HG02642 (cell line): ENCODE data around the gene CLMP.
"Not testable (repeated sequence)": the region's sequence is repeated elsewhere in the genome, so short reads cannot be mapped to it uniquely, and the experiment has no call there.

Experiments
- ATAC-seq: cut with Tn5 transposase; IDR thresholded peaks from one replicate; pipeline ENCODE4 v1.9.1; 2021; ENCODE audit warnings: mild to moderate bottlenecking; ENCODE audit not compliant: unreplicated experiment, poor library complexity

Gene CLMP

DNA sequence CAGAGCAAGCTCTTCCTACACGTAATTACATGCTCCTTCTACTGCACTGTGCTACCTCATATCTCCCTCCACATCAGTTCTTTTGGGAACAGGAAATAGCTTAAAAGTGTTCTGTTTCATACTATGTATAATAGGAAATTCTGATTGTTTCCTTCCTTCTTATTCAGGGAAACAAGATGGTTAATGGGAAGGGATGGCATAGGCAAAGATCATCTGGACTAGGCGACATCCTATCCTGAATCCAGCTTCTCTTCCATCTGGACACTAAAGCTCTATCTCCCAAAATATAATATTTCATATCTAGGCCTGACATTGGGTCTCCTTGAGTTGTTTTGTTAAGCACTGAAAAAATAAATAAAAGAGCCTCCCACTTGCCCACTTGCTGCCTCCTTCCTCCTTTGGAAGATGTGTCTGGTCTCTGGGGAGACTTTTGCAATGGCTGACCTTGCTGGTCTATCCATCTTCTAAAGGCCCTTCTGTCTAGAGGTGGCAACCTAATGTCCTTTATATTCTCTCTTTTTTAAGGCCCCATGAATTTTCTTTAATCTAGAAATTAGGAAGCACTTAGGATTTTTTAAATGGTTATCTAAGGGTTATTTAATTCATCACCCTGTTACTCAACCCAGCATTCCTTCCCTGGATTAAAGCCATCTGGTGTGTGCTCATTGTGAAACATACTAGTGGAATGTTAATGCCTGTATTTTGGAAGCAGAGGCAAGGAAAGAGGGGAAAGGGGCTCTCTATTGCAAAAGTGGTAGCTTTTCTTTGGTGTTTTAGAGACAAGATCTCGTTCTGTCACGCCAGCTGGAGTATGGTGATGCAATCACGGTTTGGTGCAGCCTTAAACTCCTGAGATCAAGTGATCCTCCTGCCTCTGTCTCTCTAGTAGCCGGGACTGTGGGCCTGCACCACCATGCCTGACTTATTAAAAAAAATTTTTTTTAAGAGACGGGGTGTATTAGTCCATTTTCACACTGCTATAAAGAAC is 20.6 kb downstream of the CLMP start:
- ATAC-seq = no peak

DNA sequence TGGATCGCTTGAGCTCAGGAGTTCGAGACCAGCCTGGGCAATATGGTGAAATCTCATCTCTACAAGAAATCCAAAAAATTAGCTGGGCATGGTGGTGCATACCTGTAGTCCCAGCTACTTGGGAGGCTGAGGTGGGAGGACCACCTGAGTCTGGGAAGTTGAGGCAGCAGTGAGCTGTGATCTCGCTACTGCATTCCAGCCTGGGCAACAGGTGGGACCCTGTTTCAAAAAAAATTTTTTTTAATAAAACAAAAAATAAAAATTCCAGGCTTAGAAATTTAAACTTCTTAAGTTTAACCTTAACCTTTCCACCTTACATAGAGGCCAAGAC is 21.2 kb downstream of the CLMP start:
- ATAC-seq = no peak

DNA sequence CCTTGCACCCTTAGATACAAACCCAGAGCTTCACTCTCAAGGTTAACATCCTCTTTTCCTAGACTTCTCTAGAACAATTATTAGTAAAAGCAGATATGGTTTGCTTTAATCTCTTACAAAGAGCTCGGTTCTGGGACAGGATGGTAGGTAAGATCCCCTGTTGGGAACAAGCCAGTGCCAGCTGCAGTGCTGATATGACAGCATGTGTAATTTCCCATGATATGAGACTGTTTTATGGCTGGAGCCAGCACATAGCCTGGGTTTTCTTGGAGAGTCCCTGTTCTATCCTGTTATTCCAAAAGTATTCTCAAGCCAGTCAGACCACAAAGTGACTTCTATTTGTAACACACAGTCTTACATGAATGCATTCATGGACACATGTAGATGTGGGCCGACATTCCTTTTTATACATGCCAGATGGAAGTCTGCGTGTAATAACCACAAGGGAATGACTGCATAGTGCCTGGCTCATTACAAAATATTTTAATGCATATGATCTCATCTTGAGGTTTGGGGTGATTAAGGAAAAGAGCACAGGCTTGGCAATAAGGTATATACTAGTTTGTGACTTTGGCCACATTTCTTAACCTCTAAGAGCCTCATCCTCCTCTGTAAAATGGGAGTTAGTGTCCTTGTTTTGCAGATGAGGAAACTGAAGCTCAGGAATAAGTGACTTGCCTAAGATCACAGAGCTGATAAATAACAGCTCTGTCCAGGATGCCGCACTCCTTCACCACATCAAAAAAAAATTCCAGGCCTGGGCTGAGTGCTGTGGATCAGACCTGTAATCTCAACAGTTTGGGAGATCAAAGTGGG is 21.8 kb downstream of the CLMP start:
- ATAC-seq = no peak

DNA sequence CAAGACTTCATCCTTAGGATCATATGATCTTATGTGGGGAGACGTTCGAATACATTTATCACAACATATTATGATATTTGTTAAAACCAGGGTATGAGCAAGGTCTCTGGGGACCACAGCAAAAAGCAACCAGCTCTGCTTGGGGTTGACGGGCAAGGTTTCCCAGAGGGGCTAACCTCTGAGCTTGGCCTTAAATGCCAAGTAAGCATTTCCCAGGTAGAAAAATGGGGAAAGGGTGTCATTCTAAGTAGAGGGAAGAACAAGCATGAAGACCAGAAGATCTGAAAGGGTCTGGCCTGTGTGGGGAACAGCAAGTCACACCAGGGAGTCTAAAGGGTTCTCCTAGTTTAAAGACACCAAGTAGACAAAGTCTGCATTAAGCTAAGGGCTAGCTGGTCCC is 24.1 kb downstream of the CLMP start:
- no peak for ATAC-seq

DNA sequence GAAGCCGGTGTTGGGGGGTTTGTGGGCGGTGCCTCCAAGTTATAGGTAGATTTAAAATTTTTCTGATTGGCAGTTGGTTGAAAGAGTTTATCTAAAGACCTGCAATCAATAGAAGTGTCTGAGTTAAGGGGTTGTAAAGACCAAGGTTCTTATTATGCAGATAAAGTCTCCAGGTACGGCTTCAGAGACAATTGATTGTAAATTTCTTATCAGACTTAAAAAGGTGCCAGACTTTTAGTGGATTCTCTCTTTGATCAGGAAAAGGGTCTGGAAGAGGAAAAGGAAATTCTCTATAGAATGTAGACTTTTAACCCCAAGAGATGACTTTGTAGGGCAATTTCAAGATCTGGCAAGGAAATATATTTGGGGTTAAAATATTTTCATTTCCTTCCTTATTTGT is 25.2 kb downstream of the CLMP start:
- ATAC-seq = no peak

DNA sequence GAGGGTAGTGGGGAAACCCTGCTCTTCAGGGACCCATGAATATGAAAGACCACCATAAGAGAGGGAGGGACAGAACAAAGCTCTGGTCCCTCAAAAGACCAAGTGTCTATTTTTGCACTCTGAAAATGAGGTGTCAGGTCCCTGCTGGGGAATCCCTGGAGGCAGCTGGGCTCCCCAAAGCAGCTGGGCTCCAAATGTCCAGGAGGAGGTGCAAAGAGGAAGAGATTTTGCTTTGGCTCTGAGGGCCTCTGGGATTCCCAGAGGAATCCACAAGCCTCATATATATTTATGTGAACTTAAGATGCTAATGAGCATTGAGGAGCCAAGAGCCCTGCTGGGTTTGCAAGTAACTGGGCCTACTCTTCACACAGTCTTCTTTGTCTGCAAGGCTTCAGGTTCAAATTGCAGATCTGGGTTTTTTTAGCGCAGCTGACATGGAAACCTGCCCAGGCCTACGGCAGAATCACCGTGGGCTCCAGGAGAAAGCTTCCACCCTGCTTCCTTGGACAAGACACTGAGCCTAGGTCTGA is 26.0 kb downstream of the CLMP start:
- no peak for ATAC-seq

DNA sequence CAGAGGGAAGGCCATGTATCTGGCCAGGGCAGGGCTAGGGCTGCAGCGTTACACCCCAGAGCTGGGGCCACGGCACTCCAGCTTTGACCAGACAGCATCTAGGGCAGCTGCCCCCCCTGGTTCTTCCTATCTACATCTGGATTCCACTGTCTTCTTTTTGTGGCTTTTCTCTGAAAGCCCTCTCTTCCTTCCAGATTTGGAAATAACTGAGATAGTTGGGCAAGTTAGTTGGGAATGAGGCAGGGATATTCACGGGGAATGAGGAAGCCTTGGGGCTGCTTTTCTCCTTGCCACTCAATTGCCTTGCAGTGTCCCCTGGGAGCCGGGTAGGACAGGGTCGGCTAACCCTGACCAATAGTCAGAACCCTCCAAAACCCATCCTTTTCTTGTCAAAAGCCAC is 26.8 kb downstream of the CLMP start:
- no peak for ATAC-seq

DNA sequence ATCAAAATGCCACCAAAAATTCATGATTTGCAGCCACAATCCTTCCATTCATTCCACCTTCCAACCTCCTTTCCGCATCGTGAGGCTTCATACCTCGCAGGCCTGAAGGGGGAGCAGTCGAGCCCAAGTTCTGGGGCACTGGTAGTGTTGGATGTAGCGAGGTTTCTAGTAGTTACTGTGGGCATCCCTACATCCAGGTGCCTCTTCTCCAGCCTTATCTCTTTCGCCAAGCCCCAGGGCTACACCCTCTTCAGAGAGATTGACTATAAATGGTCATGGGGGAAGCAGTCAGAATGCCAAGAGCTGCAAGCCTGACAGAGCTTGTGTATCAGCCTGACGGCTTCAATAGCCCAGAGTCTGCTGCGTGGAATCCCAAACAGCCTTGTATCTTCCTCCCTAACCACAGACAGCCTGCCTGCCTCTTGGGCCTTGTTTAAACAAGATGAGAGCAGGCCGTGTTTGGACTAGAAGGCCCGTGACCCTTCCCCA is 28.9 kb downstream of the CLMP start:
- ATAC-seq = no peak

DNA sequence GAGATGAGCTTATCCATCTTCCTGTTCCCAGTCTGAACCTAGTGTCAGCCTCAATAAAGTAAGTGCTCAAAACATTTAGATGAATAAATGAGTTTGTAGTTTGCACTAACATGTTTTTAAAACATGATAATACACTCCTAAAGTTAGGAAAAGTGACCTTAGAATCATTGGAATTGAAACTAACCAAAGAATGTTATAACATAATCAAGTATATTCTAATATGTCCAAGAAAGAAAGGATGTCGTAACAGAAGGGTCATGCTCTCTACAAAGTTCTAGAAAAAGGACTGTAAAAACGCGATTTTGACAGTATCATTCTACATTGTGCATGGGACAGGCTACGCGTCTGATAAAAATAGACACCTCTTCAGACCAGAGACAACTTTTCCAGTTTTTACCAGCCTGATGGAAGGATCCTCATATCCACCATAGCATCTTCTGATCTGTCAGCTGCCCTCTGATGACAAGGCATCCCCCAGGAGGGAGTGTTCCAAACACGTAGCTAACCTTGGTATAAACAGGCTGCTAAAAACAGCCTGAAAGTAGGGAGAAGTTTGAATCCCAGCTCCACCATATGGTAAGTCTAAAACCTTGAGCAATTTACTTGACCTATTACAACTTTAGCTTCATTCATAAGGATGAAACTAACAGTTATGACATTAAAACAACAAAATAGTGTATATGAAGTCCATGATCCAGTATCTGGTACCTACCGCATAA is 30.2 kb downstream of the CLMP start:
- ATAC-seq = no peak

DNA sequence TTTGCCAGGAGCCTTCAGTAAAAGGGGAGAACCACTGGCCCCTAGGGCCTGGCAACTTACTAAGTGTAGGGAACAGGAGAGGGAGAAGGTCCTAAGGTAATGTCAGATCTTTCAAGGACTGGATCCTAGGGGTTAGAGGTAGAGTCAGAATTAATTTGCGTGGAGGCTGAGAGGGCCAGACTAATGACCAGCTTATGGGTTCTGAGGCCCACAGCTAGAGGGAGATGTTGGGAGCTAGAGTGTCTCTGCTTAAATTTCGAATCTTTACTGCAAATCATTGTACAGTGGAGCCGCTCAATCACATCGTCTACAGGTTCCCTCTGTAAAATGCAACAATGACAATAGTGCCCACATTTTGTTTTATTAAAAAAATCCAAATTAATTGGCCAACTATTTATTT is 31.4 kb downstream of the CLMP start:
- ATAC-seq = no peak

DNA sequence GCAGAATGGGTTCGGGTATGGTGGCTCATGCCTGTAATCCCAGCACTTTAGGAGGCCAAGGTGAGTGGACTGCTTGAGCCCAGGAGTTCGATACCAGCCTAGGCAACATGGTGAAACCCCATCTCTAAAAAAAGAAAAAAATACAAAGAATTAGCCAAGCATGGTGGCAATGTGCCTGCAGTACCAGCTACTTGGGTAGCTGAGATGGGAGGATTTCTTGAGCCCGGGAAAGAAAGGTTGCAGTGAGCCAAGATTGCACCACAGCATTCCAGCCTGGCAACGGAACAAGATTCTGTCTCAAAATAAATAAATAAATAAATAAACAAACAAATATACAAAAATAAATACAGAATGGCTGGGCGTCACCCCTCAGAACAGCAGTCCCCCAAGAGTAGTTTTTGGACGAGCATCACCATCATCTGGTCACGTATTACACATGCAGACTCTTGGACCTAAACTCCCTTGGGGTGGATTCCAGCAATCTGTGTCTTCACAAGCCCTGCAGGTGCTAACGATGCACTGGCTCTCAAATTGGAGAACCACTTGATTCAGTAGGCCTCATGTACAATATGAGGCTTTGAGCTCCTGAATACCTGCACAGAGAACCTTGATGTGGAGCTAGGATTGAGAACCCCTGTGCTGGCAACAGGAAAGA is 33.5 kb downstream of the CLMP start:
- ATAC-seq = no peak

DNA sequence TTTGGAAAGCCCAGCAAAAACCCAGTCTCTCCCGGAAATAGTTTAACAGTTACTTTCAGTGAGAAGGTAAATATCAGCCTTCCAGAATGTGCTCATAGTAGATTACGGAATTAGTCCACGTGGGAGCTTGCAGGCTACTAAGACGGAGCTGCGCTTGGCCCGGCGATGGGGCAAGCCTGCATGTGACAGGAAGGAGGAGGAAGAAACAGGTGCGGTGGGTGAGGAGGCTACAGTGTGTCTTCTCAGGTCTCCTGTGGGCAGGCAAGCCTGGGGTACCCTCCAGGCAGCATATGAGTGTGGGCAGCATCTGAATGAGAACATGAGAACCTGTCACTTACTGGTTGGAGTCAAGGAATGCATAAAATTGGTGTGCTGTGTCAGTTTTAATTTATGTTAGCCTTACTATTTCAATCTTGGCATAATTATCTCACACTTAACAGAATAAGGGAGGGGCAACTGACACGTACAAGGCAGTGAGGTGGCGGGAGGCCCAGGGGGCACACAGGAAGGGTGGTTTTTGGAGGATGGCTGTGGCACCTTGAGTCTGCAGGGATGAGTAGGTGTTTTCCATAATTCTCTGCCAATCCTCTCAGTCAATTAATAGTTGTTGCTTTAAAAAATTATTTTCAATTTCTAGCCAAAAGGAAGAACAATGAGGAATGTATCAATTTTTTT is 35.7 kb downstream of the CLMP start:
- no peak for ATAC-seq

DNA sequence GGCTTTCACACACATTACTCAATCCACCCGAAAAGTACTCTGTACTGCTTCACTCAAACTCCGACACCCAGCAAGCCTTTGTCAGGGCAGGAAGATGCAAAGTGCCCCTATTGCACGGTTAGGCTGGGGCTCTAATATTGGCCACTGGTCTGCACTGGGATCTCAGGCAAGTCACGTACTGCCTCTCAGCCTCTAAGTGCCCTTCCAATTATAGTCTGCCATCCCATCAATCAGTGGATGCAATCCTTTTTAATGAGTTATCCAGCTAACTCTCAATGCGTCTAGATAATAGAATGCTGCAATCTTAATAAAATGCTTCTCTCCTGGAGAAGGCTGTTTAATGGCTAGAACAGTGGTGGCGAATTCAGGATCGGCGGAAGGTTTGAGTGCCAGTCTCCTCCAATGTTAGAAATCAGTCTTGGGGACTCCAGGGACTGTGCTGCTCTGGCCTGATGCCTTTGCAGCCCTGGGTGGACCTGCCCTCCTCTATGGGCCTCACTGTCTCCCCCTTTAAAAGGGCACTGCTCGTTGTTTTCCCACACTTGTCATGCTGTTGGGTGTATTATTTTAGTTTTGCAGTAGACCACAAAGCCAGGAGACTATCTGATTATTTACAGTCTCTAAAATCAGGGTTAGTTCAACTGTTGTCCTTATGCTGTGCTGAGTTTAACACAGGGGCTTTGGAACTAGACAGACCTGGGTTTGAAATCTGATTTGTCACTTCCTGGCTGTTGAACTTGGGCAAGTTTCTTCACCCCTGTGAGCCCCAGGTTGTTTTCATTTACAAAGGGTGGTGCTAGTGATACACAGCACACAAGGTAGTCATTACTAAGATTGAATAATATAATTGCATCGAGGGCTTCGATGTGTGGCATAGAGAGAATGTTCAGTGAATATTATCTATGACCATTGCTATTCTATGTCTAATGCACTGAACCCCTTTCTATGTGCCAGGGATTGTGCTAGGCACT is 36.7 kb downstream of the CLMP start:
- no peak for ATAC-seq

DNA sequence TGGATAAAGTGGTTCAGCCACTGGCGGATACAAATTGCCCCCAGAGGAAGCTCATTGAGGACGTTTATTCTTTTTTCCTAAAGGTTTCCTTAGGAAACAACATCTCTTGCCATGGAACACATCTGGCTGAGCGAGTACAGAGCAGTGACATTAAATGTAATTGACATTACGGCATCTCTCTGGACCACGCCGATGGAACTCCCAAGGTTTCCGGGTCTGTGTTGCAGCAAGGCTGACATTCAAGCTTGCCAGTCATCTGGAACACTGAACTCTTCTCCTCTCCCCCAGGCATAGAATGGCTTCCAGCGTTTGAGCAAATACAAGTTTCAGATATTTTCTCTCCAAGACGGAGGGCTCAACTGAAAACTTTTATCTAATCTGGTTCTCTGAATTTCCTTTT is 42.1 kb downstream of the CLMP start:
- no peak for ATAC-seq

DNA sequence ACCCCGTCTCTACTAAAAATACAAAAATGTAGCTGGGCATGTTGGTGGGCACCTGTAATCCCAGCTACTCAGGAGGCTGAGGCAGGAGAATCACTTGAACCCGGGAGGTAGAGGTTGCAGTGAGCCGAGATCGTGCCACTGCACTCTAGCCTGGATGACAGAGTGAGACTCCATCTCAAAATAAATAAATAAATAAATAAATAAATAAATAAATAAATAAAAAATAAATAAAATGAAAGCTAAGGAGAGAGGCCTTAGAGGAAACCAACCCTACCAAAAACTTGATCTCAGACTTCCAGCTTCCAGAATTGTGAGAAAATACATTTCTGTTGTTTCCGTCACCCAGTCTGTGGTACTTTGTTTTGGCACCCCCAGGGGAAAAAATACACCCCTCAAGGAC is 42.7 kb downstream of the CLMP start:
- ATAC-seq = not testable (repeated sequence)

DNA sequence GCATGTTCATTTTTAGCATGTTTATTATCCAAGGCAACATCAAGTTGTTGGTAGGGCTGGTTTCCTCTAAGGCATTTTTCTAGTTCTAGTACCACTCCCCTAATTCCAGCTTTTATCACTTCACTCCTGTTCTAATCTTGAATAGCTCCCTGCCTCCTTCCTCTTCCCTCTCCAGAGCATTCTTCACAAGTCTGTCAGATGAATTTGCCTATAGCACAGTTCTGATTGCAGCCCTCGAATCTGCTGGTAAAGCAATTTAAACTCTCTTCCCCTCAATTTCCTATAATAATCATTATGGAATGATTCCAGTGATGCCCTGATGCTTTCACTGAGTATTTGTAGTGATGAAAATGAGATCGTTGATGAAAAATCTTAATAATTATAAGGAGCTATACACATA is 43.3 kb downstream of the CLMP start:
- ATAC-seq = no peak

DNA sequence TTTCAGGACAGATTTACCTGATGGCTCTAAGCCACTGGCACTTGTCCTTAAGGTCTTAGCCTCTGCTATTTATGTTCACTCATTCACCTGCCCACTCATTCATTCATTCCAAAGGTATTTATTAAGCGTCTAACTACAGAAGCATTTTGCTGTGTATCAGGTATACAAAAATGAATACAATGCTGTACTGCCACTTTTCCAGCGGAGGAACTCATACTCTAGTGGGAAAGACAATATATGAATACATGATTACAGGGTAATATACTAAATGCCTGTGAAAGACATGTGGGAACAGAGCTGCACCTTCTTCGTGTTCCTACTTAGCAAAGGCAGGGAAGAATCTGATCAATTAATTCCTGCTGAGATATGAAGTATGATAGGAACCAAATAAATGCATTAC is 43.7 kb downstream of the CLMP start:
- no peak for ATAC-seq

DNA sequence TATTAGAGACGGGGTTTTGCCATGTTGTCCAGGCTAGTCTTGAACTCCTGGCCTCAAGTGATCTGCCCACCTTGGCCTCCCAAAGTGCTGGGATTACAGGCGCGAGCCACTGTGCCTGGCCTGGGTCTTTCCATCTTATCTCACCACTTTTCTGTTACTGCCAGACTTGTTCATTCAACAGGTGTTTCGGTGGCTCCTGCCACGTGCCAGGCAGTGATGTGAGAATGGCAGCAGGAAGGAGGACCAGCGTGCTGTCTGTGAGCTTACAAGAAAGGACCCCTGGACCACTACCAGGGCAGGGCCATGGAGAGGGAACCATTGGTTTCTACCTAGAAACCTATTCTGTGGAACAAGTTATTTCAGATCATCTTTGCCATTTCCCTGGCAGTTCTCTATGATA is 44.2 kb downstream of the CLMP start:
- ATAC-seq = no peak
